ENCODE results near the gene ACADL. TPM values are rescaled to one million over a fixed set of nuclear protein-coding genes. Genes with fewer than 3 reads are reported as not detected.

ACADL gene
- polyA plus RNA-seq, 1 donor from 2014 or later = not detected

DNA sequence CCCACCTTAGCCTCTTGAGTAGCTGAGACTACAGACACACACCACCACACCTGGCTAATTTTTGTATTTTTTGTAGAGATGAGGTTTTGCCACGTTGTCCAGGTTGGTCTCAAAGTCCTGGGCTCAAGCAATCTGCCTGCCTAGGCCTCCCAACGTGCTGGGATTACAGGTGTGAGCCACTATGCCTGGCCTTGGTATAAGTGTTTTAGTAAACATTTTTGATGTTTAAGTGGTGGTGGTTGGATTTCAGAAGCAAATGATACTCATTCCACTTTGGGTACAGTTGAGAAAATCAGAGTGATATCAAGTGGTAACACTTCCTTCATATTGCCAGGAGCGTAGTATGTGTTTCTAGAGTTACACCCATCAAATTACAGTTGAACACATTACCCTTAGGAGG lies 25.4 kb downstream of the ACADL start:
- Histone ChIP-seq H3K9me2 (ENCODE audit: insufficient read depth, low read length) (no peaks in the 10 kb centered on the region), H4K20me1 (ENCODE audit: insufficient read depth) (no peaks in the 10 kb centered on the region), H3K27ac (ENCODE audit: low read length) (no peak overlapping the region), H3K36me3 (ENCODE audit: insufficient read depth, low read length) (no peaks in the 10 kb centered on the region), H3K9ac (ENCODE audit: low read length) (no peak overlapping the region), H3K4me3 (ENCODE audit: low read length) (no peak overlapping the region), H3K4me2 (ENCODE audit: low read length) (no peak overlapping the region), H2AFZ (ENCODE audit: low read depth, low read length) (no peak overlapping the region), H3K9me3 (ENCODE audit: low read length) (no peaks in the 10 kb centered on the region), H3K27me3 (ENCODE audit: insufficient read depth, low read depth, low read length) (no peaks in the 10 kb centered on the region), H3F3A (ENCODE audit: insufficient read depth, low read length, poor library complexity, severe bottlenecking) (no peaks in the 10 kb centered on the region), H3K79me2 (replicated peaks; ENCODE audit: insufficient read depth, low read length) (no peaks in the 10 kb centered on the region)
- TF ChIP-seq, protein P1, sequence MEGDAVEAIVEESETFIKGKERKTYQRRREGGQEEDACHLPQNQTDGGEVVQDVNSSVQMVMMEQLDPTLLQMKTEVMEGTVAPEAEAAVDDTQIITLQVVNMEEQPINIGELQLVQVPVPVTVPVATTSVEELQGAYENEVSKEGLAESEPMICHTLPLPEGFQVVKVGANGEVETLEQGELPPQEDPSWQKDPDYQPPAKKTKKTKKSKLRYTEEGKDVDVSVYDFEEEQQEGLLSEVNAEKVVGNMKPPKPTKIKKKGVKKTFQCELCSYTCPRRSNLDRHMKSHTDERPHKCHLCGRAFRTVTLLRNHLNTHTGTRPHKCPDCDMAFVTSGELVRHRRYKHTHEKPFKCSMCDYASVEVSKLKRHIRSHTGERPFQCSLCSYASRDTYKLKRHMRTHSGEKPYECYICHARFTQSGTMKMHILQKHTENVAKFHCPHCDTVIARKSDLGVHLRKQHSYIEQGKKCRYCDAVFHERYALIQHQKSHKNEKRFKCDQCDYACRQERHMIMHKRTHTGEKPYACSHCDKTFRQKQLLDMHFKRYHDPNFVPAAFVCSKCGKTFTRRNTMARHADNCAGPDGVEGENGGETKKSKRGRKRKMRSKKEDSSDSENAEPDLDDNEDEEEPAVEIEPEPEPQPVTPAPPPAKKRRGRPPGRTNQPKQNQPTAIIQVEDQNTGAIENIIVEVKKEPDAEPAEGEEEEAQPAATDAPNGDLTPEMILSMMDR (IDR thresholded peaks at IDR 0.05; ENCODE audit: poor library complexity, severe bottlenecking) = no peak
- TF ChIP-seq POLR2AphosphoS5 (IDR thresholded peaks at IDR 0.05) = no peak

DNA sequence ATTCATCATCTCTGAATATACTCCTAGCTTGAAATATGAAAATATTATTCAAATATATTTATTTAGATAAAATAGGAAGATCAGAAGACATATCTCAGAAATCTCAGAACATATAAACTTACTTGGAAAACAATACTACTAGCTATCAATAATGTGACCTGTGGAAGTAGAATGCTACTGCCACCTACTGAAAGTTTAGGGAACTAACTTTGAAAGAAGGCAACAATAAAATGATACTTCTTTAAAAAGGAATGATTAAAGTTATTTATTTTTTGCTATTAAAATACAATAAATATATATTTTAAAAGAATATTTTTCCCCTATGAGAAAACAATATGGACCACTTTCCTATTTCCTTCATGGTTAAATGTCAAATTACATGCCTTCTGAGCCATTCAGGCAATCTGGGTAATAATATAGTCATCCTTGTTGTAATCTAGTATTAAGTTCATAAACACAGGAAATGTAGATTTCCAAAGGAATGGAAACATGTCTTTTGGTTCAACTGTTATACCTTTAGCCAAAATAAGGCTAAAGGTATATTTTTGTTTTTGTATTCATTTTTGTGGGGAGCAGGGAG lies 26.0 kb downstream of the ACADL start:
- Histone ChIP-seq H3K27me3 (ENCODE audit: insufficient read depth, low read depth, low read length) (no peaks in the 10 kb centered on the region), H3K79me2 (replicated peaks; ENCODE audit: insufficient read depth, low read length) (no peaks in the 10 kb centered on the region), H3K27ac (ENCODE audit: low read length) (no peak overlapping the region), H3K9me3 (ENCODE audit: low read length) (no peaks in the 10 kb centered on the region), H2AFZ (ENCODE audit: low read depth, low read length) (no peak overlapping the region), H3K4me3 (ENCODE audit: low read length) (no peak overlapping the region), H3K4me2 (ENCODE audit: low read length) (no peak overlapping the region), H3F3A (ENCODE audit: insufficient read depth, low read length, poor library complexity, severe bottlenecking) (no peaks in the 10 kb centered on the region), H3K36me3 (ENCODE audit: insufficient read depth, low read length) (no peaks in the 10 kb centered on the region), H3K9ac (ENCODE audit: low read length) (no peak overlapping the region), H3K9me2 (ENCODE audit: insufficient read depth, low read length) (no peaks in the 10 kb centered on the region), H4K20me1 (ENCODE audit: insufficient read depth) (no peaks in the 10 kb centered on the region)
- no peak for TF ChIP-seq POLR2AphosphoS5 (IDR thresholded peaks at IDR 0.05)
- peak; percentile 62 for TF ChIP-seq SMC3 (conservative IDR thresholded peaks at IDR 0.05; ENCODE audit: poor library complexity)
- TF ChIP-seq, protein P1 (IDR thresholded peaks at IDR 0.05; ENCODE audit: poor library complexity, severe bottlenecking) = peak; percentile 64
- TF ChIP-seq RAD21 (conservative IDR thresholded peaks at IDR 0.05) = peak; percentile 68

DNA sequence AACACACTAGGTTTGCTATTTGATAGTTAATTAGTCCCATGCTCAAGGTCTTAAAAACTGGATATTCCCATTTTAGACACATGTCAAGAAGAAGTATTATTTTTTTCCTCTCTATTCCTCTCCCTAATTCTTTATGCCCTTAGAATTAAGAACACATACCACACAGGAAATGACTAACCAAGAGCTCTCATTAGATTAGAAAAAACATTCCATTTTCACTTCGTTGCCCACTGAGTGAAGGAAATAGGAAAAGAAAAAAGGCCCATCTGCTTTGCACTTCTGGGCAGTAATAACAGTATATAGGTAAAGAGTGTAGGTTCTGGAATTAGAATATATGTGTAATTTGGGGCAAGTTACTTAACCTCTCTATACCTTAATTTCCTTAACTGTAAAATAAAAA lies 26.9 kb downstream of the ACADL start:
- H3F3A ChIP-seq (ENCODE audit: insufficient read depth, low read length, poor library complexity, severe bottlenecking) = no peaks in the 10 kb centered on the region
- H2AFZ ChIP-seq (ENCODE audit: low read depth, low read length) = no peak overlapping the region
- H3K9me2 ChIP-seq (ENCODE audit: insufficient read depth, low read length) = no peaks in the 10 kb centered on the region
- no peaks in the 10 kb centered on the region for H3K79me2 ChIP-seq (replicated peaks; ENCODE audit: insufficient read depth, low read length)
- no peak overlapping the region for H3K27ac ChIP-seq (ENCODE audit: low read length)
- H3K27me3 ChIP-seq (ENCODE audit: insufficient read depth, low read depth, low read length) = no peaks in the 10 kb centered on the region
- H3K9me3 ChIP-seq (ENCODE audit: low read length) = no peaks in the 10 kb centered on the region
- no peak overlapping the region for H3K9ac ChIP-seq (ENCODE audit: low read length)
- H3K4me3 ChIP-seq (ENCODE audit: low read length) = no peak overlapping the region
- H3K4me2 ChIP-seq (ENCODE audit: low read length) = no peak overlapping the region
- TF ChIP-seq TAF1 (IDR thresholded peaks at IDR 0.05; ENCODE audit: low read depth) (no peak), EP300 (conservative IDR thresholded peaks at IDR 0.05; ENCODE audit: poor library complexity, severe bottlenecking) (no peak), EZH2 (IDR thresholded peaks at IDR 0.05; ENCODE audit: borderline replicate concordance, insufficient read depth, low read length, poor library complexity, severe bottlenecking) (no peak), RAD21 (conservative IDR thresholded peaks at IDR 0.05) (no peak), POLR2AphosphoS5 (IDR thresholded peaks at IDR 0.05) (no peak), SMC3 (conservative IDR thresholded peaks at IDR 0.05; ENCODE audit: poor library complexity) (no peak), MXI1 (conservative IDR thresholded peaks at IDR 0.05; ENCODE audit: poor library complexity, severe bottlenecking) (no peak)
- TF ChIP-seq, protein P2, sequence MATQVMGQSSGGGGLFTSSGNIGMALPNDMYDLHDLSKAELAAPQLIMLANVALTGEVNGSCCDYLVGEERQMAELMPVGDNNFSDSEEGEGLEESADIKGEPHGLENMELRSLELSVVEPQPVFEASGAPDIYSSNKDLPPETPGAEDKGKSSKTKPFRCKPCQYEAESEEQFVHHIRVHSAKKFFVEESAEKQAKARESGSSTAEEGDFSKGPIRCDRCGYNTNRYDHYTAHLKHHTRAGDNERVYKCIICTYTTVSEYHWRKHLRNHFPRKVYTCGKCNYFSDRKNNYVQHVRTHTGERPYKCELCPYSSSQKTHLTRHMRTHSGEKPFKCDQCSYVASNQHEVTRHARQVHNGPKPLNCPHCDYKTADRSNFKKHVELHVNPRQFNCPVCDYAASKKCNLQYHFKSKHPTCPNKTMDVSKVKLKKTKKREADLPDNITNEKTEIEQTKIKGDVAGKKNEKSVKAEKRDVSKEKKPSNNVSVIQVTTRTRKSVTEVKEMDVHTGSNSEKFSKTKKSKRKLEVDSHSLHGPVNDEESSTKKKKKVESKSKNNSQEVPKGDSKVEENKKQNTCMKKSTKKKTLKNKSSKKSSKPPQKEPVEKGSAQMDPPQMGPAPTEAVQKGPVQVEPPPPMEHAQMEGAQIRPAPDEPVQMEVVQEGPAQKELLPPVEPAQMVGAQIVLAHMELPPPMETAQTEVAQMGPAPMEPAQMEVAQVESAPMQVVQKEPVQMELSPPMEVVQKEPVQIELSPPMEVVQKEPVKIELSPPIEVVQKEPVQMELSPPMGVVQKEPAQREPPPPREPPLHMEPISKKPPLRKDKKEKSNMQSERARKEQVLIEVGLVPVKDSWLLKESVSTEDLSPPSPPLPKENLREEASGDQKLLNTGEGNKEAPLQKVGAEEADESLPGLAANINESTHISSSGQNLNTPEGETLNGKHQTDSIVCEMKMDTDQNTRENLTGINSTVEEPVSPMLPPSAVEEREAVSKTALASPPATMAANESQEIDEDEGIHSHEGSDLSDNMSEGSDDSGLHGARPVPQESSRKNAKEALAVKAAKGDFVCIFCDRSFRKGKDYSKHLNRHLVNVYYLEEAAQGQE (IDR thresholded peaks at IDR 0.05; ENCODE audit: borderline replicate concordance) = no peak
- TF ChIP-seq, protein P1 (IDR thresholded peaks at IDR 0.05; ENCODE audit: poor library complexity, severe bottlenecking) = no peak
- H3K36me3 ChIP-seq (ENCODE audit: insufficient read depth, low read length) = no peaks in the 10 kb centered on the region
- H4K20me1 ChIP-seq (ENCODE audit: insufficient read depth) = no peaks in the 10 kb centered on the region
